Measurements from ENCODE around the gene TGFBR3.

The TGFBR3 gene

DNA sequence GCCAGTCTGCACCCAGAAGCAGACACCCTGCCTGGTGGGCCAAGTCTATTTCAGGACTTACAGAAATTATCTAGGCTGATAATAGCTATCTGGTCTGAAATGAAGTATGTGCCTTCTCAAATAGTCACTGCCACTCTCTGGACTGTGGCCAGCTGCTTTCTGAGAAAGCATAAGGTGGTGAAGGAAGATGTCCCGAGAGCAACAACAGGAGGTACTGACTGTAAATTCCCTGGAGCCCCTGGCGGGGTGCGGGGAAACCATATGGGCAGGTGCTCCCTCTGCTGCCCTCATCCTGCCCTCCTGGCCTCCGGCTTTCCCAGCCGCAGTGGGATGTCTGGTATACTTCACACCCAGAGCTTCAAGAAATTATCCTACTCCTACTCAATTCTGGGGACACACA, 86.8 kb downstream of the TGFBR3 start:
- DNase-seq (ENCODE audit: low read depth), result no peak

- DNase-seq (ENCODE audit: low read depth), result no peak
Measured at GRCh38 chr1:91798740-91799139, 87.2 kb downstream of the TGFBR3 start.

- DNase-seq (ENCODE audit: low read depth), result no peak
Measured at GRCh38 chr1:91798241-91798648, 87.7 kb downstream of the TGFBR3 start.

DNA sequence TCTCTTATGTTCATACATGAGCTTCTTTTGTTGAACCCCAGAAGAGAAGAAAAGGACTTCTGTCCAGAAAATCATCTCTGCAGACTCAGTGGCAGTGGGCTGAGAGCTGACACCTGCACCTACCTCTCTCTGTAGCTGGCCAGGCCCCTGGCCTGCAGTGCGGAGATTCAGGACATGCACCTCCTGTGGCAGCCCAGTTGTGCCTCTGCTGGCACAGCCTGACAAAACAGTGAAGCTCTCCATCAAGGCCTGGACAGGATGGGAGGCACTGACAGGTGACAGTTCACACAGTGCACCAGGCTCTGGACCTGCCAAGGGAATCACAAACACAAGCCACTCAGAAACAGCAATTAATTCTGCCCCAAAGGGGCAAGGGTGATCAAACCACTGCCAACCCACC, 88.8 kb downstream of the TGFBR3 start:
- no peak for DNase-seq (ENCODE audit: low read depth)

GRCh38 chr1:91796390-91796654, 89.6 kb downstream of the TGFBR3 start:
- no peak for DNase-seq (ENCODE audit: low read depth)

GRCh38 chr1:91795591-91796389, 90.2 kb downstream of the TGFBR3 start:
- no peak for DNase-seq (ENCODE audit: low read depth)

GRCh38 chr1:91793877-91794276, 92.1 kb downstream of the TGFBR3 start:
- no peak for DNase-seq (ENCODE audit: low read depth)

- no peak for DNase-seq (ENCODE audit: low read depth)
Measured at GRCh38 chr1:91793189-91793588, 92.8 kb downstream of the TGFBR3 start.

DNA sequence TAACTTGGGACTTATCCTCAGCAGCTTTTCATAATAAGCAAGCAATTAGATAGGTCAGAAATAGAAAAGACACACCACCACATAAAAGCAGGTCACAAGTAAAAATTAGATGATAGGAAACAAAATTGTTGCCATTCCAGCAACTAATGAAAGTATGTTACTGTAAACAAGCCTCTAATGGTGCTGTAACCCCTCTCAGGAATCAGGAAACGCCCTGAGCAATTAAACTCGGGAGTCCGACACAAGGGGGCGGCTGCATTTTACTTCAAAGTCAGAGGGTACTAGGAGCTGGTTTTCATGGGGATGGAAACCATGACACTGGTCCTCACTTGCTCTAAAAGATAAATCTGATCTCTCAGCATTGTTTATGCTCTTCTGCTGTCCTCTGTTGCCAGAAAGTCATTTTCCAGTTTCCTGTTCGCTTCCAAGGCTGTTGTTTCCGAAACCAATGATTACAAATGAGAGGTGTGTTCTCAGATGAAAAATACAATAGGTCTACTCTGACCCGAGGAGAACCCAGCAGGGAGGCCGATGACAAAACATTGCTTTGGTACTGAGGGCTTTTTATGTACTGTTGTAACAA, 93.4 kb downstream of the TGFBR3 start:
- DNase-seq (ENCODE audit: low read depth), result no peak

DNA sequence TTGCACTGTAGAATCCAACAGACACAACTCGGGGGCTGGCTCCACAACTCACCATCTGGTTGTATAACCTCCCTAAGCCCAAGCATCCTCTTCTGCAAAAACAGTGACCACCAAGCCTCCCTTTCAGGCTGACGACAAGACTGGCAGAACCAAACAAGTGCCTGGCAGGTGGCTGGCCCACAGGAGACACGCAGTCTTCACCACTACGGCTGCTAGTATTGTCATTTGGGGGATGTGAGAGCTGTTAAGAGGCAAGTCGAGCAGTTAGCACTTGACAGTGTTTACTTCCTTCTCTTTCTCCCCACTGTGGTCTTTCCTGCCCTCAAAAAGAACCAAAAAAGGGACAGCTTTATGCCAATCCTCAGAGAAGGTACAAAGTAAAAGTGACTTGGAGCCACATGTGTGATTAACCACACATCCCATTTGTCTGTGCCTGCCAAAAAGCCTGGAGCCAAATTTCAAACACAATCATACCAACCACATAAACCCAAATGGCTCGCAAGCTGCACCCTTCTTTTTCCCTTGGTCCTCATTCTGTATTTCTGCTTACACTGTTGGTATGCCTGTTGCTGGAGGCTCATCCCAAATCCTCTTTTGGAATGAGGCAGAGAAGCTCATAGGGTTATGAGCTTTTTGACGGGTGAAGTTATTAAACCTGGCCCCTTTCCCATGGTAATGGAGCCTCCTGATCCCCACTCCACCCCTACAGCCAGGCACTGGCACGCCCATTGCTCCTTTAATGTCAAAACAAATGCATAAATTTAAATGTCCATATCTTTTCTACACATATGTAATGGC, 94.1 kb downstream of the TGFBR3 start:
- DNase-seq (ENCODE audit: low read depth), result no peak

DNA sequence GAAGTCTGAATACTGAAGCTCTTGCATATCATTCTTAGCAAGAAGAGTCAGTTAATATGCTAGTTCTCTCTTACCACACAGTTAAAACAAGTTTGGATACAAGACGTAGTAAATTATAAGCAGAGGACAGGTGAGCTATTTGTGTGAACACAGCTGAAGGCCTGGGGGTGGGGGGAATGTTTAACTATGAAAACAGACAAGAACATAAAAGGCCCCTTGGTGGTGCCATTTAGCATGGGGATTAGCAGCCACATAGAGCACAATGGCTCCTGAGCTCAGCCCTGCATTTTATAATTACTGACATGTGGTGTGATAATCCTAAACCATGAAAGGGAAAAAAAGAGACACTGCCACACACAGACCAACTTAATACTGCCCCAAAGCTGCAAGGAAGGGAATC, 94.8 kb downstream of the TGFBR3 start:
- no peak for DNase-seq (ENCODE audit: low read depth)

DNA sequence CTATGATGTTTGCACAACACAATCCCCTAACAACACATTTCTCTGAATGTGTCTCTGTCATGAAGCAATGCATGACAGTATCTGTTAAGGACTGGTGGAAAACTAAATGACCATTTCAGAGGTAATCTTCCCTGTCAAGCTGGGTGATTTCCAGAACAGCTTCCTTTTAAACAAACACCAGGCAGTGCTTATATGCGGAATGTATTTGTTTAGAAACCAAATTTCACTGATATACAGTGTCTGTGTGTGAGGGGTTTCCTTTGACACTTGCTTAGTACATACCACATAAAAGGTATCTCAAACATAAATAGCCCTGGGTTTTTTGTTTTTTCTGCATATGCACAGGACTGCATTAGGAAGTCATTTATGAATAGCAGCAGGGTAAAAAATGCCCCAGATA, 95.6 kb downstream of the TGFBR3 start:
- no peak for DNase-seq (ENCODE audit: low read depth)

DNA sequence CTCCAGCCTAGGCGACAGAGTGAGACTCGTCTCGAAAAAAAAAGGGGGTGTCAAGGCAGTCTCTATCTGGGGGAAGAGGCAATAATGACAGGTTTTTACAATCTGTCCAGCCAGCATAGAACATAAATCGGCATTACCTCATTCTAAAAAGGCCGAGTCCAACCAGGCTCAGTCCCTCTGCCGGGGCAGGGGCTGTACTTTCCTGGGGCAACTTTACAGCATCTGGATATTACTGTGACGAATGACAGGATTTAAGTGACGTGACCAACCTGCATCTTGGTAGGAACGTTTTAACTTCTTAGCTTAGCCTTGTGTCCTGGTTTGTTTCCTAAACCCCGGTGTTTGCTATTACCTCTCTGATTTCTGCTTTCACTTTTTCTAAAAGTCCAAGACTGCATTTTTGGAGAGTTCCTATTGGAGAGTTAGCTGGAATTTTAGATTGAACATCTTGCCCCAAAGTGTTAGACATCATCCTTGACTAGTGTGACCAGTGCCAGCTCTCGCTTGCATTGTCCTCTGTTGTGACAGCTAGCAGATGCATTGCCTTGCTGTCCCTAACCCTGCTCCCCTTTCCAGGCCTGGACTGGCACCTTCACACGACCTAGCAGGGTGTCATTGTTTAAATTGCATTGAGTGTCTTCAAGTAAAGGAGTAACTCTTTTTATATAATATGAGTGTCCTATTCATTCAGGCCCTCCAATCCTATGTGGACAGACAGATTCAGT, 96.5 kb downstream of the TGFBR3 start:
- DNase-seq (ENCODE audit: low read depth), result no peak

DNA sequence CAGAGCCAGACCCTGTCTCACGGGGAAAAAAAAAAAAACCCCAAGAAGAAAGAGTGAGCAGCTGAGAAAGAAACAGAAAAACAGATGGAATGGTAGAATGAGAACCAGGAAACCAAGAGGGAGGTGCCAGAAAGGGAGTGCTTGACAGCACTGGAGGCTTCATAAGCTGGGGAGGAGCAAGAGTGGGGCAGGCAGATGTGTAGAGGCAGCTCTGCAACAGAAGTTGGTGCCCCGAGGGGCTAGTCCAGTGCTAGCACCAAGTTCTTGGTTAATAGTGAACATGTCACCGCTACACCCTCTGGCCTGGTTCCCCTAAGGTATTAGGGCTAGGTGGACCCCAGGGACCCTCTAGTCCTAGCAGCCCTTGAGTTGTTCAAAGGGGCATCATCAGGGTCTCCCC, 98.0 kb downstream of the TGFBR3 start:
- DNase-seq (ENCODE audit: low read depth), result no peak

GRCh38 chr1:91784616-91785015, 101.3 kb downstream of the TGFBR3 start:
- no peak for DNase-seq (ENCODE audit: low read depth)

- DNase-seq (ENCODE audit: low read depth), result no peak
Measured at GRCh38 chr1:91784191-91784590, 101.8 kb downstream of the TGFBR3 start.

GRCh38 chr1:91783423-91784170, 102.4 kb downstream of the TGFBR3 start:
- no peak for DNase-seq (ENCODE audit: low read depth)

- DNase-seq (ENCODE audit: low read depth), result no peak
Measured at GRCh38 chr1:91781901-91782622, 103.9 kb downstream of the TGFBR3 start.

DNA sequence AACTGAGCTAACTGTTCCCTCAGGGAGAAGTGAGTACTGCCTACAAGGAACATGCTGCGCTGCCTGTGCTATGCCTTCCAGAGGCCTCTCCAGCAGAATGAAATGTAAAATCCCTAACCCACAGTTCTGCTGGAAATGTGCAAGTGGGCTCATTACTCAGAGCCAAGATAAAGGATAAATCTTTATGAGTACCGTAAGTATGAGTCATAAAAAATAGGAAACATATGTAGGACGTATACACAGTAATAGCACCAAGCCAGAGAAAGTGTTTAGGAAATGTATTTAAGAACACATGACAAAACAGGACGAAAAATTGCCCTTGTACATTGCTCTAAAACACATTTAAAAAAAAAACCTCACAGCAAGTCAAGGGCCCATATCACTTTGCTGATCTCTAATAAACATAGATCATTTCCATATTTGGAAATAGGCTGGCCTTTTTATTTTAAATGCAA, 104.6 kb downstream of the TGFBR3 start:
- DNase-seq (ENCODE audit: low read depth), result peak; percentile 58

GRCh38 chr1:91779548-91780021, 106.4 kb downstream of the TGFBR3 start:
- DNase-seq (ENCODE audit: low read depth), result no peak

- no peak for DNase-seq (ENCODE audit: low read depth)
Measured at GRCh38 chr1:91778964-91779363, 107.0 kb downstream of the TGFBR3 start.

Data from non-pigmented ciliary epithelial cell (primary cell).